ENCODE measurements around the gene CDC25B.

DNA sequence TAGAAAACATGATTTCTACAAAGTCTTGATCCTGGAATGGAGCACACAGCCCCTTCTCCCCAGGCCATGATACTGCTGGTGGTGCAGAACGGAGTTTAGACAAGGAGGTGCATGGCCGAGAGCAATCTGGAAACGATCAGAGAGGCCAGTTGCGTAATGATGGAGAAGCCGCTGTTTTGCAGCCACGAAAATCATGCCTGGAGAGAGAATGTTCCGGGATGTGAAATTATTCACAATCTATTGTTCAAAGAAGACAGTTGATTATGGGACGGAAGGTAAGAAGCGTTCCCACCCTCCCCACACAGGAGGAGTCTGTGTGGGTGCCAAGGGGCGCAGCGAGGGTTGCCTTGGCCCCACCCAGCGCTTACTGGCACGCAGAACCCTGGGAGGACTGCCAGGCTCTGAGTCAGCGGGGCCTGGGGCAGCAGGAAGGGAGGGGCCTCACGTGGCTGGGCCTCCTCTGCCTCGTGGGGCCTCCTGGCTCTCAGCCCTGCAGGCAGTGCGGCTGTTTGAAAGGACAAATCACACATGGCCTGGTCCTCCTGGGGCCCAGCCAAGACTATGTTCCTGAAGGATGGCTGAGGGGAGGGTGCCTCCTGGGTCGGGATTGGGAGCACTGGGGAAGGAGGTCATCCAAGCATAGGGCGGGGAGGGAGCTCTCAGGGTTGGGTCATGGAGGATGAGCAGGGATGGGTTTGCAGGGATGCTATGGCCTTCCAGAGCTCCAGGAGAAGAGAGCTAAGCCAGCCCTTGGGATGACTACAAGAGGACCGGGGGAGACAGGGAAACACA lies 15.6 kb downstream of the CDC25B start:
- TF ChIP-seq, protein P1, sequence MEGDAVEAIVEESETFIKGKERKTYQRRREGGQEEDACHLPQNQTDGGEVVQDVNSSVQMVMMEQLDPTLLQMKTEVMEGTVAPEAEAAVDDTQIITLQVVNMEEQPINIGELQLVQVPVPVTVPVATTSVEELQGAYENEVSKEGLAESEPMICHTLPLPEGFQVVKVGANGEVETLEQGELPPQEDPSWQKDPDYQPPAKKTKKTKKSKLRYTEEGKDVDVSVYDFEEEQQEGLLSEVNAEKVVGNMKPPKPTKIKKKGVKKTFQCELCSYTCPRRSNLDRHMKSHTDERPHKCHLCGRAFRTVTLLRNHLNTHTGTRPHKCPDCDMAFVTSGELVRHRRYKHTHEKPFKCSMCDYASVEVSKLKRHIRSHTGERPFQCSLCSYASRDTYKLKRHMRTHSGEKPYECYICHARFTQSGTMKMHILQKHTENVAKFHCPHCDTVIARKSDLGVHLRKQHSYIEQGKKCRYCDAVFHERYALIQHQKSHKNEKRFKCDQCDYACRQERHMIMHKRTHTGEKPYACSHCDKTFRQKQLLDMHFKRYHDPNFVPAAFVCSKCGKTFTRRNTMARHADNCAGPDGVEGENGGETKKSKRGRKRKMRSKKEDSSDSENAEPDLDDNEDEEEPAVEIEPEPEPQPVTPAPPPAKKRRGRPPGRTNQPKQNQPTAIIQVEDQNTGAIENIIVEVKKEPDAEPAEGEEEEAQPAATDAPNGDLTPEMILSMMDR (IDR thresholded peaks at IDR 0.05): no peak
- peak in 2 of 4 donors; percentile 23 to 77 for TF ChIP-seq POLR2A (IDR thresholded peaks at IDR 0.05)
- peak; percentile 93 for TF ChIP-seq EP300 (IDR thresholded peaks at IDR 0.05)

All from stomach (tissue), 4 donors.